RPMI7951 (cell line): Measurements from ENCODE around the gene AK5. TPM values are rescaled to one million over a fixed set of nuclear protein-coding genes. Genes with fewer than 3 reads are reported as not detected.

Source experiments
- DNase-seq: peaks from one replicate; pipeline ENCODE4 v3.0.0-alpha.2; 2012; ENCODE audit warnings: low read depth
- total RNA-seq: library from RNA; depleted of rRNA; stranded (reverse); fragments of >200 nt; shearing (Covaris generic); gene quantifications from 2 replicates; pipeline ENCODE4 v1.2.3, GENCODE V29; 2014

Gene AK5
- total RNA-seq, 1 experiment from 2014 or later = 6.5 TPM

DNA sequence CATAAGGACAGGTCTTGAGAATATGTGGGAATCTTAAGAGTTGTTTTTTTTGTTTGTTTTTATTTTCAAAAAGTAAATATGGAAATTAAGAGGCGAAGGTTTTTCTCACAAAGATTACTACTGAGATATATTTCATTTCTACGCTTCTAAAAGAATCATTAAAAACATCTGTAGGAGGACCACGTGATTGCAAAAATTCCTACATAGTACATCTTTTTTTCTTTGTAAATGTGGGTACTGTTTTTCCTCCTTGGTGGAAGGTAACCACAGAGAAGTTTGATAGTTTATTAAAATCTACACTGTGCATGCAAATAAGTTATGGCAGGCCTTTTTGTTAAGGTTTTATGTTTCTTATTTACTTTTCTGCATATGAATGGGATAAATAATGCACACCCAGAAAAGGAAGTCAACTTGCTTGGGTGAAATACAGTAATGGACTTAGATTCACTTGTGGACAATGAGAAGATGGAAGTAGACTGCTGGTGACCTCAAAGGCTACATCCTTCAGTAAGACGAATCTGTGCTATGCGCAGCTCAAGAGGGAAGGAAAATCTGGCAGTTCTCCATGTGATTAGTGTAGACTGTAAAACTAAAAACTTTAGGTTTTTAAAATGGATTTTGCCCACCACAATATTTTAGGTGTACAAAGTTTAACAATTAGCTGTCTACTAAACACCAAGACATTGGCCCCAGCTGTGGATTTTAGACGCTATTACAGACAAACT is 2.0 kb downstream of the AK5 start:
- no peak for DNase-seq

DNA sequence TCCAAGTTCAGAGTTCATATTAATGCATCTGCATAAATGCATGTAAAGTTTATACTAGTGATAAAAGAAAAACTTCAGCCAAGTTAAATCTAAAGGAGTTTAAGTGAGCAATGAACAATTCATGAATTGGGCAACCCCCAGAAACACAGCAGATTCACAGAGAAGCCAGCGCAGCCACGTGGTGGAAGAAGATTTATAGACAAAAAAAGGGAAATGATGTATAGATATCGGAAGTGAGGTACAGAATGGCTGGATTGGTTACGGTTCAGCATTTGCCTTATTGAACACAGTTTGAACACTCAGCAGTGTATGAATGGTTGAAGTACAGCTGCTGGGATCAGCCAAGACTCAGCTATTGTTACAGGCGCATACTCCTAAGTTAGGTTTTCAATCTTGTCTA is 5.7 kb downstream of the AK5 start:
- no peak for DNase-seq

DNA sequence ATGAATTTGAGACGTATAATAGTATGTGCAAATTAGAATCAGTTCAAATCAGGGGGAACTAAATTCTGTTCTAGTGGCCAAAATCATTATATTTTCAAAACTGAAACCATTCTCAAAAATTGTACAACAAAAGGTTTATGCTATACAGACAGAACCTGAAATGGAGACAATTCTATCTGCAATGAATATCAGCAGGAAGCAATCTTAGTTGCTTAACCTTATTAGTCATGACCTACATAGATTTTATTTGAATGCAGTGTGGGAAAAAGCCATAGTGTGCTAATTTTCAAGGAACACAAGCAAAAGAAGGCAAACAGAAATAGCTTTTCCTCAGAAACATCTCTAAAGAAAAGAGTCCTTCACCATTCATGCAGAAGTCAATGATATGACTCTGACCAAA is 6.5 kb downstream of the AK5 start:
- no peak for DNase-seq

DNA sequence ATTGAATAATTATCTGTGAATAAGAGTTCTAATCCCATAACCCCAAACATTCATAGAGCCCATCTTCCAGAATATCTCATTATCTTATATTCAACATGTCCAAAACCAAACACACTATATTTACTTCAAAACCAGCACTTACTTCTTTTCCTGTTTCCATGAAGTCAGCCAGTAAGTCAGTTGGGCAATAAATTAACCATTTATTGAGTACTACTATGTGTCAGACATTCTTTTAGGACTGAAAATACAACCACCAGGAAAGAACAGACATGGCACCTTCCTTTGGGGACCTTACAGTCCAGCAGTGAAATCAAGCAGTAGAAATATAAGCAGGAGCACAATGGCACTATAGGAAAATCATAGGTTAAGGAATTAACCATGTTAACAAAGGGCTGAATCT is 8.8 kb downstream of the AK5 start:
- DNase-seq = no peak

DNA sequence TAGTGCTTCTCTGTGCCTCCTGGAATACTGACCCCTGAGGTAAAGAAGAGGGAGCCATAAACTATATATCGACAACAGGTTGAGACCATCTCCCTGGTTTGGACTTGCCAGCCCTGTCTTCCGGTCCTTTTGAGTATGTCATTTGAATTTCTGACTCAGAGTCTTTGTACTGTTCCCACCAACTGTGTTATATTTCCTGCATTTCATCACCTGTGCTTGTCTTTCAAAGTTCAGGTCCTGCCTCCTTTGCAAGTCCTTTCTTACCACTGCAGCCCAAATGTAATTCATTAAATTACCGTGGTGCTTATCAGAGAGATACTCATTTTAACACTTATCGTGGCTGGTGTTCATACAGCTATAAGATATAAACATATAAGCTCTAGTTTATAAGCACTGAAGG is 10.7 kb downstream of the AK5 start:
- DNase-seq = no peak

DNA sequence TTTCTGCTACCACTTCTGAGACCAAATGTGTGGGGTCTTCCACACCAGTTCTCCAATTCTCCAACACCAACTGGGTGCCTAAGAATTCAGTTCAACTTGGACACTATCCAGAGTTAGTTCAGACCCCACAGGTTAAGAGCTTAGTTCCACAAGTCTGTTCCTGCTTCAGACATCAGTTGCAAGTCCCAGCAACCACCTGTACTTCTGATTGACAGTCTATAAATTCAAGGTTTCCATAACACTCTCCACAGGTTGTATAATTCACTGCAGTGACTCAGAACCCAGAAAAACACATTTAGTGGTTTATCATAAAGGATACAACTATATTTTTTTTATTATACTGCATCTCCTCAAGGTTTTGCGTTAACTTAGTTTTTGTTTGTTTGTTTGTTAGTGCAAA is 18.7 kb downstream of the AK5 start:
- no peak for DNase-seq

DNA sequence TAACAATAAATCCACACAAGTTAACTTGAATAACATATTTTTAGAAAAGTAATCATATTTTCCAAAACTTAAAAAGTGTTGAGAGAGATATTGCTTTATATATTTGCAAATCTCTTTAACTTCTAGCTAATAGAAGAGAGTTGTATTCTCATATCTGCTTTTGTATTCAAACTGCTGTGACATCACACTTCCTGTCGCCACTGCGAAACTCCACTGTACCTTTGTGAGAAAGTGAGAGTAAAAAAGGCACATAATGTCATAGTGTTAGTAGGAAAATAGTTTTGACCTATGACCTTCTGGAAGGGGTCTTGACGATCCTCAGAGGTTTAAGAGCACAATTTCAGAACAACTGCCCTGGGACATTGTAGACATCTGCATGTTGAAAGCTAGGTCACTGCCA is 21.6 kb downstream of the AK5 start:
- no peak for DNase-seq

DNA sequence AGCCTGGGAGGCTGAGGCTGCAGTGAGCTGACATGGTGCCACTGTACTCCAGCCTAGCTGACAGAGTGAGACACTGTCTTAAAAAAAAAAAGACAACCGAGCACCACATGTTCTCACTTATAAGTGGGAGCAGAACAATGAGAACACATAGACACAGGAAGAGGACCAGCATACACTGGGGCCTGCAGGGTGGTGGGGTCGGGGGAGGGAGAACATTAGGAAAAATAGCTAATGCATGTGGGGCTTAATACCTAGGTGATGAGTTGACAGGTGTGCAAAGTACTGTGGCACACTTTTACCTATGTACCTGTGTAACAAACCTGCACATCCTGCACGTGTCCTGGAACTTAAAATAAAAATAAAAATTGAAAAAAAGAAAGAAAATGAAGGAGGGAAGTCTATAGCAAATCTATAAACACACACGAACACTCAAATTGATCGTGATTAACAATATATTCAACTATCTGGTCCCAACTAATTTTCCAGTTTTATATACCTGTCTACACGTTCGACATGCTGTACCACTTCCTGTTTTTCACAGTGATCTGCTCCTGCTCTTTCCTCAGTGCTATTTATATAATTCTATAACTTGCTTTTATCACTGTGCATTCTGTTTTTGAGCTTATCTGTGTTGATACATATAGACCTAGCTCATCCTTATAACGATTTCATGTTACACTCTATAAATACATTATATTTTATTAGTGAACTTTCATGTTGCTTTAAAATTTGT is 27.2 kb downstream of the AK5 start:
- DNase-seq = no peak

DNA sequence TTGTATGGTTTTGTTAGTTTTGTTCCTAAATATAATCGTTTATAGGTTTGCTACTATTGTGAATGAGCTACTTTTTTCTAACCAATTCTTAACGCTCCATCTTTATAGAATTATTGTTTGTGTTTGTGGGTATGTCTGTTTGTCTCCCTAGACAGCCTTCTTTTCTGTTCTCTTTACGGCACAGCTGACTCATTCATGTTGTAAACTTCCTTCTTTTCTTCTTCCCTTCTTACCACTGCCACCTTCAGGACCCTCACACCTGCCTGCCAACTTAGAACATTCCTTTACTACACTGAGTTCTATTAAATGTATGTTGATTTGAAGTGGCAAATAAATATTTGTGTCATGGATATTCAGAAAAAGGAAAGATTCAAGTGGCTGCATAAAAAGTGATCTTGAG is 29.1 kb downstream of the AK5 start:
- no peak for DNase-seq

DNA sequence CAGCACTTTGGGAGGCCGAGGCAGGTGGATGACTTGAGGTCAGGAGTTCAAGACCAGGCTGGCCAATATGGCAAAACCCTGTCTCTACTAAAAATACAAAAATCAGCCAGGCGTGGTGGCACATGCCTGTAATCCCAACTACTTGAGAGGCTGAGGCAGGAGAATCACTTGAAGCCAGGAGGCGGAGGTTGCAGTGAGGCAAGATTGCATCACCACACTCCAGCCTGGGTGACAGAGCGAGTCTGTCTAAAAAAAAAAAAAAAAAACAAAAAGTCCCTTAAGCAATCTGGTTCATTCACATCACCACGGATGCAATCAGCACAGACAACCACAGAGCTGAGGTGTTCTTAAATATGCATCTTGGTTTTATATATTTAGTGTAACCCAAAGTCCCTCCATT is 30.5 kb downstream of the AK5 start:
- DNase-seq = peak; percentile 8

DNA sequence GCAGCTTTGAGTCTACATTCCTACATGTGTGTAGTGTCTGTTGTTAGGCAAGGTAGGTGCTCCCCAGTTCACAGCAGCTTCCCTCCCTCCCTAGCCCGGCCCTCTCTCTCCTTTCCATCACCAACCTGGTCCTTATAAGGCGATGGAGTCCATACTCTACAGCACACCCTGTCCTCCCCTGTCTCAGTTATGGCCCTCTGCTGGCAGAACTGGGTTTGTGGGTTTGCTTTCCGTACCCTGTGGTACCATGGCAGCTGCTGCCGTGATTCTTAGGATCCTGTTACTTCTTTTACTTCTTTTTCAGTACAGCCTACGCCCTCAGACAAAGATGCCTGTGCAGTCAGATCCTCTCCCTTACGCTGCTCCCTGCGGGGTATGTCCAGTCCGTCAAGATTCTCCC is 31.7 kb downstream of the AK5 start:
- DNase-seq = peak; percentile 67

DNA sequence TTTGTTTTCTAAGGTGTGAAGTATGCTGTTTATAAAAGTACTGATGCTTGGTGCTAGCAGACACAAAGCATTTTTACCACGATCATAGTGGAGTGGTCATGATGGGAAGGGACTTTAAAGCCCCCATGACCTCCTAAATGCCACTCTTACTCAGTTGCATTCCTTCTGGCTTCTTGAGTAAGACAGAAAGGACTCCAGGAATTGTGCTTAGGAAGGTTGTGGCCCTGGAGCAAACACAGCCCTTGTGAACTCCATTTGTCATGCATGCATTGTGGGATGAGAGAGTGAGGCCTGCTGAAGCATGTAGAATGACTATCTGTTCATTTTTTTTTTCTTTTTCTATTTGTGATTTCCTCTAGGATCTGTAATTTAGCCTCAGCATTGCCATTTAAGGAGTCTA is 34.2 kb downstream of the AK5 start:
- DNase-seq = peak; percentile 23

DNA sequence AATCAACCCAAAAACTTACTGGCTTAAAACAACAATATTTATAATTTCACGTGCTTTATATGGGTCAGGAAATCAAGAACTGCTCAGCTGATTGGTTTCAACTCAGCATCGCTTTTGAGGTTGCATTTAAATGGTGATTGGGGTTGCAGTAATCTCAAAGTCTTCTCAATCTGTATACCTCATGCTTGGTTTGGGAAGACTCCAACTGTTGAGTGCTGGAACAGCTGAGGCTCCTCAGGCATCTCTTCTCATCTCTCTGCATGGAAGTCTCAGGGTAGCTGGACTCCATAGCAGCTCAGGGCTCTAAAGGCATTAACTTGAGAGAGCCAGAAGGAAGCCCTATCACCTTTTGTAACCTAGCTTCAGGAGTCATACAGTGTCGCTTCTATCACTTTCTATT is 35.1 kb downstream of the AK5 start:
- no peak for DNase-seq

DNA sequence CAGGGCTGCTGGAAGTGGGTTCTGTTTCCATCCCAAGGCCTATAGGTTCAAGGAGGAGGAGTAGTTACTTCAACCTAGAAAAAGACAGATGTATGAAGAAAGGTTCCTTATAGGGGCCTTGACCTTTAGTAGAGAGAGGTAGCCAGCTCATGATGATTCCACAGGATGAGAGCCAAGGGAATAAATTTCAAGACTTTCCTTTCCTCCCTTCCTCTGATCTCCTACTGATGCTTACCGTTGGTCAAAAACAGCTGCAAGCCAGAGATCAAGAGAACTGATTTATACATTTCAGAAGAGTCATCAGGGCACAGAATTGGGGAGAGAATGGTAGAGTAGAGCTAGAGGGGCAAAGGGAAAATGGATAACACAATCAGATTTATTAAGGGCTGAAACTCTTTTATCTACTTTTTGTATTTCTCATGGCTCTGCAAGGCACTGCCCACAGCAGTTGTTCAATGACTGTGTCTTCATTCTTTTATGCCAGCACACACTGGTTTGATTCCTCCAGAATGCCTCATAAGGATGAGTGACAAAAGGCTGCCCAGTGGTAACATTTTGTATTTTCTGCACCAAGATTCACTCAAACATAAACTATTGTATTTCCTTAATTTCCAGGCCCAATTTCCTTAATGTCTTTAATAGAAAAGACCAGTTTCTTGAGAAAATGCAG is 37.4 kb downstream of the AK5 start:
- DNase-seq = no peak

DNA sequence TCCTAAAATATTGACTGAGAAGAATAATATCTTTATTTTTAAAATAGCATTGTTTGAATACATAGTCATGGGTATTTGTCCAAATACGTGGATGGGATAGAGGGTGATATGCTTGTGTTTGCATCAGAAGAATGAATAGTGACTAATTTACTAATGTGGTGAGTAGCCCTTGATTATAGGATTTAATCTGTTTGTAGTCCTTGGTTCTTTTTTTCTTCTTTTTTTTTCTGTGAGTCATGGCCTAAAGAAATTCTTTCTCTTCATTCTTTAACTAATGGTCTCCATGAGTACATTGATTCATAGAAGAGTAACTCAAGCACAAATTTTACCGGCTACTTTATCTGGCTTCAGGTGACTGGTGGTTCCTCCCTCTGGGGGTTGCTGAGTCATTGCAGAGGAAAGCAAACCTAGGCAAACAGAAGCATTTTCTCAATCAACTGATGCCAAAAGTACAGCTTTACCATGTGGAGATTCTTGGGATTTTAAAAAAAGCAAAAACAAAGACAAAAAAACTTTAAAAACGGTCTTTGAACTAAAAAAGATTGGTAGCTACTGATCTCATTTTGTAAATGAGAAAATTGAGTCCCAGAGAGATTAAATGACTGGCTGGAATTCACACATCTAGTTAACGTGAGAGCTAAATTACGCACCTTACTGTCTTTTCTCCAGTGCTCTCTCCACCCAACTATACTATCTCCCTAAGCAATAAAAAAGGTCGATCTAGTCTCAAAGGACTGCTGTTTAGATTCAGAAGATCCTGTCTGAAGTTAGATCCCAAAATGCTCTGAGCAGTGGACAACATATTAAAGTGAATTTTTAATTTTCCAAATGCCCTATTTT is 40.5 kb downstream of the AK5 start:
- peak; percentile 63 for DNase-seq

DNA sequence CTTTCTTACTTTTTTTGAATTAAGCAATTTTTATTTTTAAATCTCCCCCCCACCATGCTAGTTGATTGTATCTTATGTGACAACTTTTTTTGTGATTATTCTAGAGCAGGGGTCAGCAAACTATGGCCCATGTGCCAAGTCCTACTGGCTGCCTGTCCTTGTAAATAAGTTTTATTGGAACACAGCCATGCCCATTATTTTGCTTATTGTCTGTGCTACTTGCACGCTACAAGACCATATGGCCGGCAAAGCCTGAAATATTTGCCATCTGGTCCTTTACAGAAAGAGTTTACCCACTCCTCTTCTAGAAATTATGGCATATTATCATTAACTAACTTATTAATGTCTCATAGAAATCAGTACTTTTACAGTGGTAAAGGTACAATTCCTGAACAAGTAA is 51.7 kb downstream of the AK5 start:
- no peak for DNase-seq

DNA sequence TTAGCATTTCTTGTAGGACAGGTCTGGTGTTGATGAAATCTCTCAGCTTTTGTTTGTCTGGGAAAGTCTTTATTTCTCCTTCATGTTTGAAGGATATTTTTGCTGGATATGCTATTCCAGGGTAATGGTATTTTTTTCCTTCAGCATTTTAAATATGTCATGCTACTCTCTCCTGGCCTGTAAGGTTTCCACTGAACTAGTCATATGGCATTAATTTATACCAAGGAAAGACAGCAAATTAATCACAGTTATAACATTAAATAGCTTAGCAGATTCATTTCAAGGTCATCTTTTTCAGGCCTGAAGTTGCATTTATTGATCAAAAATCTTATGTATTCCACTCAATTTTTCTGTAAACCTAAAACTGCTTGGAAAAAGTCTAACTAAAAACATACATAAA is 54.9 kb downstream of the AK5 start:
- no peak for DNase-seq

DNA sequence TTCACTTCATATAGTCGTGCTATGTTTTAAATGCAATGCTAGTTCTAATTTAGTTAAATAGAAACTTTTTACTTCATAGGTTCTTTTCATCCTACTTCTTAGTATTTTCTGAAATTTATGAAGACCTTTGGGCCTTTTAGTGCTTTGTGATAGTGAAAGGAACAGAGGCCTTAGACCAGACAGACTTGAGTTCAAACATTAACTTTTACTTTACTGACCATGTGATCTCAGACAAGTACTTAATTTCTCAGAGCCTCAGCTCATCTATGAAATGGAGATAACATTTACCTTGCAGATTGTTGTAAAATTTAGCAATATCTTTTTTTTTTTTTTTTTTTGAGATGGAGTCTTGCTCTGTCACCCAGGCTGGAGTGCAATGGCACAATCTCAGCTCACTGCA is 57.5 kb downstream of the AK5 start:
- no peak for DNase-seq

DNA sequence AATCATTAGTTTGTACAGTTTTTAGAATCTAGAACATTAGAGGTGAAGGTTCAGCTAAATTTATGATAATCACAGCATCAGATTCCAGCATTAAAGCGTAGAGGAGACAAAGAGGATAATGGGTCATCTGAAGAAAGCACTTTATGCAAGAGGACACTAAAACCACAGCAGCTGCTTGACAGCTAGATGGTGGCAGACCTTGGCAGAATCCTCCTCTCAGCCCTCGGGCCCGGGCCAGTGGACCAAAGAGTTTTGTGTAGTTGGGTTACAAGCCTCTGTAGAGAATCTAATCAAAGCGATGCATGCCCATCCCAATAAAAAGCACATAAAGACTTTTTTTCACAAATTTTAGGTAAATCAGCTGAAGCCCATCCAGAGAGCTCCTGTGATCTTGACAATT is 59.4 kb downstream of the AK5 start:
- DNase-seq = no peak

DNA sequence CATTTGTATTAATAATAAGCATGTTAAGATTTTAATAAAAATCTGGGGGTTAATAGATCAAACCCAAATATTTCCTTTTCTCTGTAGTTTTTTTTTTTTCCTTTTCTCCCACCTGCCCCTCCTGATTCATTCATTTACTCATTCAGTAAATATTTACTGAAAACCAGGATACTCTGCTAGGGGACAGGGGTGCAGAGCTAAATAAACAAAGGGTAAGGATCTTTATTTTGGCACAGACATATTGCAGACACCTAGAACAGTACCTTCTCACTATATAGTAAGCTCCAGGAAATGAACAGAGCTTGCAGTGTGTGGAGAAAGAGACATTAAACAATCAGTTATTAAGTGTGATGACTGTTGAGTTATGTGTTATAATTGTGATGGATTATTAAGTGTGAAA is 60.9 kb downstream of the AK5 start:
- no peak for DNase-seq

DNA sequence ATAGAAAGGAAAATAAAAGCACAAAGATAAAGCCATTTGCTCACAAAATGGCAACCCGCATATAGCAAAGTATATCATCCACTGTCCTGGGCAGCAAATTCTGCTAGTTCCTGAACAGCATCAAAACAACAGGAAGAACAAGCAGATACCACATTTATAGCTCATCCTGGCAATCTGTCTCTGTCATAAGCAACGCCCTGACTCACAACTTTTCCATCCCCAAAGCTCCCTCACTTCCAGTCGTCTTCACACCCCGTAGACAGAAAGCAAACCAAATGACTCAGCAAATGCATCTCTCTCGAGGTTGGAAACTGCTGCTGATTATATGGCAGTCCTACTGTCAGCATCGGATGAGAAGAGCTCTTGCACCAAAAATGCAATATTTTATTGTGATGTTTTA is 65.8 kb downstream of the AK5 start:
- DNase-seq = peak; percentile 94

DNA sequence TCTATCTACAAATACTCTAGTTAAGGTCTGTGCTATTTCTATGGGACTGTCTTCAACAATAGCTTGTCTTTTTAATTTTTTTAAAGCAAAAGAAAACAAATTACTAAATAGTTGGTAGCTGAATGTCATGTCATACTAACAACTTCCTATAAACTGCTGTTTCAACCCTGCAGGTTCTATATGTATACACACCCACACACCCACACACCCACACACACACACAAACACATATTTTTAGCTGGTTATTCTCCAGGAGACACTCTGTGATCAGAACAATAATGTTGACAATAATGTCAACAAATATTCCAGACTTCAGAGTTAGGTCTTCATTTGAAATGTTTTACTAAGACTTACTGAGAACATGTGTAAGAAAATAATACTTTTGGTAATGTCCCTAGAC is 66.7 kb downstream of the AK5 start:
- no peak for DNase-seq
